ENCODE data around the gene SLC27A3.

SLC27A3 gene

GRCh38 chr1:153774780-153775457 is at the start of gene SLC27A3:
Gene SLC27A3, plus strand, starts transcription at chr1:153775407. Its CDS starts 91 bp downstream, at chr1:153775498.
- DNase-seq (ENCODE audit: extremely low spot score, insufficient read length, low read depth) (peak; percentile 37), FAIRE-seq (no peak)

- FAIRE-seq (peak; percentile 99), DNase-seq (ENCODE audit: extremely low spot score, insufficient read length, low read depth) (peak; percentile 98)
Observed at GRCh38 chr1:153727463-153728304, 47.5 kb upstream of the SLC27A3 start, which contains the start of gene INTS3. Gene INTS3, plus strand, starts transcription at chr1:153728050. Its CDS starts 585 bp downstream, at chr1:153728635.

GRCh38 chr1:153728305-153729066 is 46.7 kb upstream of the SLC27A3 start:
- DNase-seq (ENCODE audit: extremely low spot score, insufficient read length, low read depth), result no peak
- FAIRE-seq, result no peak

- no peak for DNase-seq (ENCODE audit: extremely low spot score, insufficient read length, low read depth)
- no peak for FAIRE-seq
Observed at GRCh38 chr1:153730468-153730988, 44.7 kb upstream of the SLC27A3 start.

GRCh38 chr1:153733970-153734369 is 41.2 kb upstream of the SLC27A3 start:
- DNase-seq (ENCODE audit: extremely low spot score, insufficient read length, low read depth) (no peak), FAIRE-seq (no peak)

GRCh38 chr1:153734396-153735089 is 40.7 kb upstream of the SLC27A3 start:
- no peak for DNase-seq (ENCODE audit: extremely low spot score, insufficient read length, low read depth)
- peak; percentile 75 for FAIRE-seq

- no peak for FAIRE-seq
- DNase-seq (ENCODE audit: extremely low spot score, insufficient read length, low read depth), result no peak
Observed at GRCh38 chr1:153735090-153735420, 40.2 kb upstream of the SLC27A3 start.

- DNase-seq (ENCODE audit: extremely low spot score, insufficient read length, low read depth) (no peak), FAIRE-seq (no peak)
Observed at GRCh38 chr1:153741986-153742385, 33.2 kb upstream of the SLC27A3 start.

- no peak for DNase-seq (ENCODE audit: extremely low spot score, insufficient read length, low read depth)
- FAIRE-seq, result peak; percentile 98
Observed at GRCh38 chr1:153742411-153743142, 32.6 kb upstream of the SLC27A3 start.

- FAIRE-seq (no peak), DNase-seq (ENCODE audit: extremely low spot score, insufficient read length, low read depth) (no peak)
Observed at GRCh38 chr1:153745417-153745816, 29.8 kb upstream of the SLC27A3 start.

GRCh38 chr1:153746174-153746573 is 29.0 kb upstream of the SLC27A3 start:
- FAIRE-seq, result no peak
- DNase-seq (ENCODE audit: extremely low spot score, insufficient read length, low read depth), result no peak

- FAIRE-seq (no peak), DNase-seq (ENCODE audit: extremely low spot score, insufficient read length, low read depth) (no peak)
Observed at GRCh38 chr1:153748903-153749302, 26.3 kb upstream of the SLC27A3 start.

- FAIRE-seq (peak; percentile 86), DNase-seq (ENCODE audit: extremely low spot score, insufficient read length, low read depth) (peak; percentile 64)
Observed at GRCh38 chr1:153749408-153750005, 25.7 kb upstream of the SLC27A3 start.

- no peak for DNase-seq (ENCODE audit: extremely low spot score, insufficient read length, low read depth)
- no peak for FAIRE-seq
Observed at GRCh38 chr1:153750026-153750995, 24.9 kb upstream of the SLC27A3 start.

GRCh38 chr1:153752072-153752471 is 23.1 kb upstream of the SLC27A3 start:
- no peak for DNase-seq (ENCODE audit: extremely low spot score, insufficient read length, low read depth)
- FAIRE-seq, result no peak

GRCh38 chr1:153752571-153753195 is 22.5 kb upstream of the SLC27A3 start:
- FAIRE-seq (no peak), DNase-seq (ENCODE audit: extremely low spot score, insufficient read length, low read depth) (no peak)

GRCh38 chr1:153754266-153754665 is 20.9 kb upstream of the SLC27A3 start:
- FAIRE-seq, result no peak
- no peak for DNase-seq (ENCODE audit: extremely low spot score, insufficient read length, low read depth)
